GM19239 (cell line): ENCODE results near the gene TARM1.
"Not testable (repeated sequence)": the region's sequence is repeated elsewhere in the genome, so short reads cannot be mapped to it uniquely, and the experiment has no call there.

Experiments used
- DNase-seq: peaks from one replicate; pipeline ENCODE4 v3.0.0; 2011; ENCODE audit warnings: low spot score; ENCODE audit not compliant: insufficient read length
- FAIRE-seq: peaks from 2 replicates; lab custom pipeline; 2011; peaks lifted over from hg19 to GRCh38; lab: Jason Lieb, UNC

Gene TARM1

GRCh38 chr19:54036542-54036941 lies 44.6 kb downstream of the TARM1 start:
- not testable (repeated sequence) for FAIRE-seq, DNase-seq

- no peak for DNase-seq
- FAIRE-seq = no peak
Measured at GRCh38 chr19:54035215-54036178, 45.7 kb downstream of the TARM1 start.

GRCh38 chr19:54030895-54031586 lies 50.1 kb downstream of the TARM1 start:
- DNase-seq = no peak
- FAIRE-seq = no peak

DNA sequence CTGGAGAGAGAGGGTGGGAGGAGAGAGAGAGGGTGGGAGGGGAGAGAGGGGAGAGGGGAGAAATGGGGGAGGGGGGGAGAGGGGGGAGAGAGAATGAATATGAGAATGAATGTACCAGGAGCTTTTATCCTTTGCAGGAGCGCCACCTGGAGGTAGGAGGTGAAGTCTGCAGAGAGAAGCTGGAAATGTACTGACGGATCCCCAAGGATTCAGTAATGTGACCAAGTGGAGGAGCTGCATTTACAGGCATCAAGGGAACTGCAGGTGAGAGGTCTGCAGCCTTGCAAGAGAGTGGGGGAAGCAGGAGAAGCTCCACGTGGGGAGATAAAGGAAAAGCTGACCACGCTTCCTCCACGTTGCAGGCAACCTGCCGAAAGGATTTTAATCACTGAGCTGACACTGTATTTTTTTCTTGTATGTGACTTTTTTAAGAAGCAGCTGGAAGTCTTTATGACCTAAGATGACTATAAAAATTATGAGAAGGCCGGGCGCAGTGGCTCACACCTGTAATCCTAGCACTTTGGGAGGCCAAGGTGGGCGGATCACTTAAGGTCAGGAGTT lies 51.2 kb downstream of the TARM1 start:
- no peak for DNase-seq
- no peak for FAIRE-seq

GRCh38 chr19:54029301-54029700 lies 51.9 kb downstream of the TARM1 start:
- no peak for FAIRE-seq
- no peak for DNase-seq

- no peak for FAIRE-seq
Measured at GRCh38 chr19:54026656-54027055, 54.5 kb downstream of the TARM1 start.

DNA sequence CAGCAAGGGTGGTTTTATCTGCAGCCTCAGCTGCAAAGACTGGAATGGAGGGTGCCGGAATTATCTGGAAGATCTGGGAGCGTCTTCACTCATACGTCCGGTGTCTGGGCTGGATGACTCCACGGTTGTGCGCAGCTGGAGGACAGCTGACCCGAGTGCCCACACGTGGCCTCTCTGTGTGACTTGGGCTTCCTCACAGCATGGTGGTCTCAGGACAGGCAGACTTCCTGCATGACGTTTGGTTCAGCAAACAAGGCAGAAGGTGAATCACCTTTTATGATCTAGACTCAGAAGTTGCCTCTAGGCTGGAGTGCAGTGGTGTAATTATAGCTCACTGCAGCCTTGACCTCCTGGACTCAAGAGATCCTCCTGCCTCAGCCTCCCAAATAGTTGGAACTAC lies 56.5 kb downstream of the TARM1 start:
- FAIRE-seq = no peak
- DNase-seq = no peak

More at GRCh38 chr19:54026656-54027055, 54.5 kb downstream of the TARM1 start:
- no peak for DNase-seq

- no peak for DNase-seq
- no peak for FAIRE-seq
Measured at GRCh38 chr19:54023191-54023590, 58.0 kb downstream of the TARM1 start.

DNA sequence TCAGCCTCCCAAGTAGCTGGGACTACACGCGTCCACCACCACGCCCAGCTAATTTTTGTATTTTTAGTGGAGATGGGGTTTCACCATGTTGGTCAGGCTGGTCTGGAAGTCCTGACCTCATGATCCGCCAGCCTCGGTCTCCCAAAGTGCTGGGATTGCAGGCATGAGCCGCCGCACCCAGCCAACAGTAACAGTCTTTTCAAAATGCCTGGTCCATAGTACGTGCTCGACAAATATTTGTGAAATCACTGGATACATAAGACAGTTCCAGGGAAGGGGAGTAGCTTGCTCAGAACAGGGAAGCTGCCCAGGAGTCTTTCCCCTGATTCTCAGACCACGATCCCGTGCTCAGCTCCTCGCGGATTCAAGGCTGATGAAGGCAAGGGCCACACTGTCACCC lies 59.2 kb downstream of the TARM1 start:
- DNase-seq (no peak), FAIRE-seq (no peak)

GRCh38 chr19:54021363-54021762 lies 59.8 kb downstream of the TARM1 start:
- no peak for FAIRE-seq
- no peak for DNase-seq
